Astrocyte of the spinal cord (primary cell): ENCODE measurements around the gene OR6A2.

Experiments used
- DNase-seq: peaks from one replicate; pipeline ENCODE4 v3.0.0; 2011; ENCODE audit warnings: low read depth, low spot score
- H3K4me3 ChIP-seq: 2 replicates; pipeline ENCODE4 v1.5.1; 2011; ENCODE audit warnings: low read depth, mild to moderate bottlenecking, low read length, moderate library complexity
- CTCF ChIP-seq: IDR thresholded peaks from 2 replicates; pipeline ENCODE4 v1.5.1; 2012; ENCODE audit warnings: low read depth, mild to moderate bottlenecking, low read length, inconsistent platforms
- in situ Hi-C: cut with HindIII; loops from 2 replicates; pipeline ENCODE4 v1.10.0; 2017; ENCODE audit warnings: low sequenced_read_pairs

Gene OR6A2

DNA sequence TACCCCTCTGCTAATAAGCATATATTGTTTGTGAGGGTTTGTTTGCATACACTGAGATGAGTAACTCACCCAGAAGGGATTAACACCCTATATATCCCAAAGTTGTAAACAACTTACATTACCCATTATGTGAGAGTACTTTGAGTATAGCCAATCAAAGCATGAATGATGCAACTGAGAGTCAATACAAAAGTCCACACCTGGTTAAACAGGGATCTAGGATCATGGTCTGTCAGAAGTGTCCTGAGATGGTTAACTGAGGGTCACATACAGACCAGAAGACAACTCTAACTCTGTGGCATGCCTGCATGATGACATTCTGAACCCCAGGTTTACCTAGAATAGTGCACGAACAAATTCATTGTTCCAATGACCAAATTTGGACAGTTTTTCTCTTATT, 28.6 kb upstream of the OR6A2 start:
- TF ChIP-seq CTCF = no peak
- in situ Hi-C loops = no loop called here
- no peak for DNase-seq
- H3K4me3 ChIP-seq = no peak overlapping the region

- in situ Hi-C loops = no loop called here
- TF ChIP-seq CTCF = no peak
These were observed 25.8 kb upstream of the OR6A2 start for GRCh38 chr11:6825231-6825744.

DNA sequence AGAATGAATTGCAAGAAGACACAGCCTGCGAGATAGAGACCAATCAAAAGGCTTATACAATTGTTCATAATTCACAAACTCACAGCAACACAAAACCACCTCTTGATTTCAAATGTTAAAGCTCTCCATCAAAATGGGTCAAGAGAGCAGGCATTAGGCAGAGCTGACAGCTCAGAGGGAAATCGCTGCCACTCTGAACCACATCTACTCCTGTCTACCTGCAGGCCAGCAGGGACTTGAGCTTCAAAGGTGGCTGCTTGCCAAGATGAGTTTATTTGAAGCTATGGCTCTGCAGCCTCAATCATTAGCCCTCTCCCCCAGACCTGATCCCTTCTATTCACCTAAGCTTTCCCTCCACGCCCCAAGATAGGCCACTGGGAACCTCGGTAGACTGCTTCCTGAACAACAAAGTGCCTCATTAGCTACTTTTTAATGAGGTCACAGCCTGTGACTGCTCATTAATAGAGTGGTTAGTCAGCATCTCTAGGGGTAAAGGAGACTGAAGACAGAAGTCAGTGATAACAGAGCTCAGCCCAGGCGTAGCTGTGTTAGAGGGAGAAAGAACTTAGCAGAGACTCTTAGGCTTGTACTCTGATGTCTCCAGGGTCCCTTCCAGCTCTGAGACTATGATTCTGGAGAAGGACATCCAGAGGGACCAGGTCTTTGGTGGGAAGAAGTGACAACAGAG, 24.8 kb upstream of the OR6A2 start:
- H3K4me3 ChIP-seq = no peak overlapping the region
- no peak for TF ChIP-seq CTCF
- DNase-seq = no peak
- in situ Hi-C loops = no loop called here

More at GRCh38 chr11:6825231-6825744, 25.8 kb upstream of the OR6A2 start:
- no peak for DNase-seq
- no peak overlapping the region for H3K4me3 ChIP-seq

DNA sequence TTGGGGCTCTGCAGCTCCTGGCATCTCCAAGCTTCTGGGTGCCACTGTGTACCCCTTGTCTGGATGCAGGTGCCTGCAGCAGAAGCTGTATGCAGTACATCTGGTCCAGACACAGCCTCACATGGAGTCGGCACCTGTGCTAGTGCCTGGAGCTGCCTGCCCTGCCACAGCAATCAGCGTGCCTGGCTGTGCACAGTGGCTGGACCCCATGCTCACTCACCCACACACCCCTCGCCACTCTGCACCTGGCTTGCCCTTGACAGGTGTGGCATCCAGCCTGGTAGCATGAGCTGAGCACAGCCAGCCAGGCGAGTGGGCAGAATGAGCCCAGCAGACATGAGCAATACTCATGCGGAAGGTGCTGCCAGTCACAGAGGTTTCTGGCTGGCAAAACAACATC, 19.5 kb upstream of the OR6A2 start:
- in situ Hi-C loops = no loop called here
- TF ChIP-seq CTCF = no peak
- no peak overlapping the region for H3K4me3 ChIP-seq
- DNase-seq = no peak

GRCh38 chr11:6817694-6818093, 18.2 kb upstream of the OR6A2 start:
- in situ Hi-C loops = no loop called here
- H3K4me3 ChIP-seq = no peak overlapping the region
- TF ChIP-seq CTCF = no peak
- DNase-seq = no peak

DNA sequence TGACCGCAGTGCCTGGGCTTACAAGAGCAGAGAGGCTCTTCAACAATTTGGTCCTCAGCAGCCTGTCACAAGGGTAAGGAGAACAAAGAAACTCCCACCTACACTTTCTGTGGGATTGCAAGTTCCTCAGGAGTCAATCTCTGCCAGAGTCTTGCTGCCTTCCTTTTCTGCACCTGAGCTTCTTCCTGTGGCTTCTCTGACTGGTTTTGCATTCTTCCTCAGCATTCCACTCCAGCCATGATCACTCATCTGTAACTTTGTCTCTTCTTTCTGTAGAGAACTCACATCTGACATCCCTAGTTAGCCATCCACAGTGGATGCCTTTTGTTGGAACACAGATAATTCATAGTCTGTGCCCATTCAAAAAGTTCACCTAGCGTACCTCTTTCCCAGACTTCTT, 14.2 kb upstream of the OR6A2 start:
- no peak for TF ChIP-seq CTCF
- no peak overlapping the region for H3K4me3 ChIP-seq
- DNase-seq = no peak
- in situ Hi-C loops = no loop called here
